ENCODE results near the gene ZNF598. TPM values are rescaled to one million over a fixed set of nuclear protein-coding genes. Genes with fewer than 3 reads are reported as not detected.

The ZNF598 gene
- total RNA-seq, 3 donors from 2014 or later: 41.9 to 45.4 (median 42.4) TPM

GRCh38 chr16:1997494-1998359, 11.9 kb downstream of the ZNF598 start:
- no peak overlapping the region for H3K4me3 ChIP-seq
- no peak for ATAC-seq

GRCh38 chr16:1993731-1994131, 15.9 kb downstream of the ZNF598 start:
- DNase-seq (no peak), ATAC-seq (no peak)
- intact Hi-C loops (cut with DNase I, micrococcal nuclease): no loop called here
- Histone ChIP-seq H3K36me3 (ENCODE audit: low read depth) (no peaks in the 10 kb centered on the region), H3K9me3 (no peaks in the 10 kb centered on the region), H3K4me1 (ENCODE audit: low read depth) (peaks cover 28% of the 10 kb centered on the region), H3K4me3 (no peak overlapping the region)
- no peak for TF ChIP-seq CTCF (IDR thresholded peaks at IDR 0.05)

More at GRCh38 chr16:1997494-1998359, 11.9 kb downstream of the ZNF598 start:
- Histone ChIP-seq H3K9me3 (no peaks in the 10 kb centered on the region), H3K36me3 (ENCODE audit: low read depth) (peaks cover 17% of the 10 kb centered on the region), H3K4me1 (ENCODE audit: low read depth) (peaks cover 4% of the 10 kb centered on the region)
- DNase-seq: peak in 1 of 3 donors; percentile 33
- intact Hi-C loops (cut with DNase I, micrococcal nuclease): no loop called here
- TF ChIP-seq CTCF (IDR thresholded peaks at IDR 0.05): no peak

GRCh38 chr16:1992704-1993317, 16.8 kb downstream of the ZNF598 start:
- peak in 1 of 3 donors; percentile 82 for DNase-seq
- no peak overlapping the region for H3K4me3 ChIP-seq
- no peaks in the 10 kb centered on the region for H3K36me3 ChIP-seq (ENCODE audit: low read depth)
- no peak for TF ChIP-seq CTCF (IDR thresholded peaks at IDR 0.05)
- H3K9me3 ChIP-seq: no peaks in the 10 kb centered on the region
- ATAC-seq: no peak
- intact Hi-C loops (cut with DNase I, micrococcal nuclease): no loop called here
- H3K4me1 ChIP-seq (ENCODE audit: low read depth): peaks cover 28% of the 10 kb centered on the region

- DNase-seq (peak; percentile 97 to 98 (median 98)), ATAC-seq (peak; percentile 84)
- Histone ChIP-seq H3K4me1 (ENCODE audit: low read depth) (peaks cover 28% of the 10 kb centered on the region), H3K9me3 (no peaks in the 10 kb centered on the region), H3K4me3 (no peak overlapping the region), H3K36me3 (ENCODE audit: low read depth) (no peaks in the 10 kb centered on the region)
- TF ChIP-seq CTCF (IDR thresholded peaks at IDR 0.05): no peak
- intact Hi-C loops (cut with DNase I, micrococcal nuclease): no loop called here
Measured at GRCh38 chr16:1991948-1992703, 17.5 kb downstream of the ZNF598 start.

- no peaks in the 10 kb centered on the region for H3K9me3 ChIP-seq
- H3K4me1 ChIP-seq (ENCODE audit: low read depth): peaks cover 24% of the 10 kb centered on the region
- H3K4me3 ChIP-seq: no peak overlapping the region
- TF ChIP-seq CTCF (IDR thresholded peaks at IDR 0.05): no peak
- DNase-seq (peak in 1 of 3 donors; percentile 27), ATAC-seq (no peak)
- H3K36me3 ChIP-seq (ENCODE audit: low read depth): no peaks in the 10 kb centered on the region
- intact Hi-C loops (cut with DNase I, micrococcal nuclease): no loop called here
Measured at GRCh38 chr16:1991588-1991947, 18.1 kb downstream of the ZNF598 start.
